Activated naive CD4-positive, alpha-beta T cell treated with anti-CD3 and anti-CD28 coated beads, Interleukin-2, amount 10 ng/mL, durations not matched to agents 7 days and 5 days (primary cell): Measurements from ENCODE around the gene RALGAPA1.
"Not testable (repeated sequence)": the region's sequence is repeated elsewhere in the genome, so short reads cannot be mapped to it uniquely, and the experiment has no call there.

ENCODE experiments used
- CTCF ChIA-PET: fragments of 350-600 bp; sonication (Branson Sonifier 250); formaldehyde crosslinking; loops from one replicate; lab custom pipeline; 2021; ENCODE audit warnings: antibody characterized with exemption; lab: Charles Lee
- DNase-seq: peaks from one replicate; pipeline ENCODE4 v3.0.0-alpha.2; 2020
- H3K27ac Mint-ChIP-seq: one replicate; pipeline ENCODE4 v1.8.0; 2021; ENCODE audit warnings: mild to moderate bottlenecking, moderate library complexity, mixed read lengths
- H3K27me3 Mint-ChIP-seq: one replicate; pipeline ENCODE4 v1.8.0; 2021; ENCODE audit warnings: mild to moderate bottlenecking, mixed read lengths
- H3K36me3 Mint-ChIP-seq: one replicate; pipeline ENCODE4 v1.8.0; 2021; ENCODE audit warnings: mixed read lengths
- H3K4me1 Mint-ChIP-seq: one replicate; pipeline ENCODE4 v1.8.0; 2021; ENCODE audit warnings: mixed read lengths
- H3K4me3 Mint-ChIP-seq: one replicate; pipeline ENCODE4 v1.8.0; 2021; ENCODE audit warnings: mild to moderate bottlenecking, moderate library complexity, mixed read lengths
- H3K9me3 Mint-ChIP-seq: one replicate; pipeline ENCODE4 v1.8.0; 2021; ENCODE audit warnings: mixed read lengths

The RALGAPA1 gene

DNA sequence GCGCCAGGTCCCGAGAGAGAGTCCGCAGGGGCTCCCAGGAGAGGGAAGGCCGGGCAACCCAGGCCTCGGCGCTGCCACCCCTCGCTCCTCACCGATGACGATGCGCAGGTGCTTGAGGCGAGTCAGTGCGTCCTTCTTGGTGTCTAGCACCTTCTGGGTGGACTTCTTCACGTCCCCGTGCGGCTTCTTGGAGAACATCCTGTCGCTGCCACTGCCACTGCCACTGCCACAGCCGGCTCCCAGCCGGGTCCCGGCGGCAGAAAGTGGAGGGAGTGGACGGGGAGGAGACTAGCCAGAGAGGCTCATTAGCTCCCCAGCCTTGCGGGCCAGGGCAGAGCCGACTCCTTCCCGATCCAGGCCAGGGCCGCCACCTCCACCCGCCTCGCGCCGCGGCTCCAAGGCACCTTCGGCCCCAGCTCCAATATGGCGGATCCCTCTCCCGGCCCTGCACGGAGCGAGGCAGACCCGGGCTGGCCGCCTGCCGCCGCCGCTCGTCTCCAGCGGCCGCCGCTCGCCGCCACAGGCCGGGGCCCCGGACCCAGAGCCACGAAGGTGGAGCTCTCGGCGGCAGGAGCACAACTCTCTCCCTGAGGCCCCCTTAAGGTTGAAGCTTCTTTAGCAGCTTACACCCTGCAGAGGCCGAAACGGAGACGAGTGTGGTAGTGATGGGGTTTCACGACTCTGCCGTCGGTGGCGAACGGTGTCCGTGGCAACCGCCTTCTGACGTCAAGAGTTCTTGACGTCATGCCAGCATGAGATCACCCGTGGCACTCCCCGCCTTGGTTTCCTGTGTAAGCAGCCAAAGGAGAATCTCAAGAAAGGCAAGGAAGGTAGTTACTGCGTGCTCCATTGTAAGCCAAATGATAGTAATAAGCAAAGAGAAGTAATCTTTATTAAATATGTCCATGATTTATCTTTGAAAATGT is at the start of gene RALGAPA1:
Gene RALGAPA1, minus strand, starts transcription at position 658 of the 926 bp plus-strand sequence. Its CDS starts 460 bp downstream, at position 198.
- Mint-ChIP-seq H3K27ac (peak within 1 kb of the TSS; percentile 98), H3K4me3 (peak within 1 kb of the TSS; percentile 99), H3K4me1 (peaks cover 31% of the 10 kb centered on the region)
- not testable (repeated sequence) for H3K36me3 Mint-ChIP-seq, H3K27me3 Mint-ChIP-seq, H3K9me3 Mint-ChIP-seq
- CTCF ChIA-PET = interaction anchor here (0.7 kb wide), 1 partner anchor 120 kb away, joined by 3 read pairs; no protein-coding TSS in a partner anchor
- peak; percentile 94 for DNase-seq

DNA sequence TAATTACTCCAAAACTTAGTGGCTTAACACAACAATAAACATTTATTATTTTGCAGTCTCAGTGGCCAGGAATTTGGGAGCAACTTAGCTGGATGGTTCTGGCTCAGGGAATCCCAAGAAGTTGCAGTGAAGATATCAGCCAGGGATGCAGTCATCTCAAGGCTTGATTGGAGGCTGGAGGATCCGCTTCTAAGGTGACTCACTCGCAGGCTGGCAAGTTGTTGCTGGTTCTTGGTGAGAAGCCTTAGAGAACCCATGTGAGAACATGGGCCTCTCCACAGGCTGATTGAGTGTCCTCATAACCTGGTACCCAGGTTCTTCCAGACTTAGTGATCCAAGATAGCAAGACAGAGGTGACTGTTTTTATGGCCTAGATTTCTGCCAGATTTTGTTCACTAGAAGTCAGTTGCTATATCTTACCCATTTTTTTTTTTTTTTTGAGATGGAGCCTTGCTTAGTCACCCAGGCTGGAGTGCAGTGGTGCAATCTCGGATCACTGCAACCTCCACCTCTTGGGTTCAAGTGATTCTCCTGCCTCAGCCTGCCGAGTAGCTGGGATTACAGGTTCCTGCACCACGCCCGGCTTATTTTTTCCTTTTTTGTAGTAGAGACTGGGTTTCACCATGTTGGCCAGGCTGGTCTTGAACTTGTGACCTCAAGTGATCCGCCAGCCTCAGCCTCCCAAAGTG is 49.6 kb upstream of the RALGAPA1 start:
- CTCF ChIA-PET = no interaction called here

DNA sequence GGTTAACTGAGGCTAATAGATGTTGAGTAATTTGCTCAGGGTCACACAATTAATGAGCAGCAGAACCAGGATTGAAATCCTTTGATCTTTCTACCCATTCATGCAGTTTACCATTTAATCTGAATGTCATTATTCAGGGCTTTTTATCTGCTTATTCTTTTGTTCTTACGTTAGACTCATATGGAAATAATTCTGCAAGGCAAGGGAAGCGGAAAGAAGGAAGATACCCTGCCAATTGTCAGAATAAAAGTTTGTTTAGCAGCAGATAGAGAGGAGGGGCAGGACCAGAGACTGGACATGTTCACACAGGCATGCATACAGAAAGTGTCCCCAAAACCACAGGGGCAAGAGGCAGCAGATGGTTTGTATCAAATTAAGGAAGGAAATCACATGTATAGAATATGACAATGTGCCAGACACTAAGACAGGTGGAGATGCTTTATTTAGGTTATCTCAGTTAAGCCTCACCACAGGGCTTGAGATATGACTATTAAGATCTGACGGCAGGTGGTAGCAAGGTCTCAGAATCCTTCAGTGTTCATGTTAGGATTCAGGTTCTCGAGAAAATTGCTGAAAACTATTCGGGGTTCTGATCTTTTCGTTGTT is 46.9 kb upstream of the RALGAPA1 start:
- H3K27ac Mint-ChIP-seq = no peak overlapping the region
- H3K27me3 Mint-ChIP-seq = no peaks in the 10 kb centered on the region
- H3K4me3 Mint-ChIP-seq = no peak overlapping the region
- CTCF ChIA-PET = interaction anchor here (0.6 kb wide), 1 partner anchor 232 kb away, joined by 3 read pairs; no protein-coding TSS in a partner anchor
- H3K36me3 Mint-ChIP-seq = peaks cover 12% of the 10 kb centered on the region
- peaks cover 1% of the 10 kb centered on the region for H3K9me3 Mint-ChIP-seq
- H3K4me1 Mint-ChIP-seq = no peaks in the 10 kb centered on the region
- no peak for DNase-seq

More for the DNA sequence above, 49.6 kb upstream of the RALGAPA1 start:
- Mint-ChIP-seq H3K9me3 (no peaks in the 10 kb centered on the region), H3K27me3 (no peaks in the 10 kb centered on the region), H3K27ac (no peak overlapping the region), H3K36me3 (peaks cover 16% of the 10 kb centered on the region), H3K4me1 (no peaks in the 10 kb centered on the region), H3K4me3 (no peak overlapping the region)
- no peak for DNase-seq

DNA sequence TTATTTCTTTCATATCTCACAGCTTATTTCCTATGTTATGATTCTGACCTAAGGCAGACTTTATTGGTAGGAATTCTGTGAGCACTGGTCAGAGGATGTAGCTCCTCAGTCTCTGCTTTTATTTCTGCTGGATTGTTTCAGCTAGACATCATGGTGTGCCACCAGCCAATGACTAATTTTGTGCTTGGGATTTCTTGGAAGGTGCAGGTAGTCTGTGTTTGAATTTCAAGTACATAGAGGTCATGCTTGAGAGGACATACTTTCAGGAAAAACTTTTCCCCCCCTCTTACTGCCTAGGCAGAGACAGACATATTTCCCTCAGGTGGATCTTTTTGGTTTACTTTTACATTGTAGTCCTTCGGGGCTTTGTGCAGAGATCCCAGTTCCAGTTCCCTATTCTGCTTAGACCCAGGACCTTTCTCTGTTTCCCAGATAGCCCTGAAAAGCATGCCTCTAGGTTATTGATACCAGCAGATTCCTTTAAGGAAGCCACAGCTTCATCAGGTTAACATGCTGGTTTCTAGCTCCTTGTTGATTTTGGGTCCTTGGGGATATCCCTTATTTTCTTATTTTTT is 45.7 kb upstream of the RALGAPA1 start:
- Mint-ChIP-seq H3K9me3 (peaks cover 1% of the 10 kb centered on the region), H3K27me3 (no peaks in the 10 kb centered on the region), H3K27ac (no peak overlapping the region), H3K36me3 (peaks cover 15% of the 10 kb centered on the region), H3K4me1 (no peaks in the 10 kb centered on the region), H3K4me3 (no peak overlapping the region)
- no peak for DNase-seq
- CTCF ChIA-PET = no interaction called here

DNA sequence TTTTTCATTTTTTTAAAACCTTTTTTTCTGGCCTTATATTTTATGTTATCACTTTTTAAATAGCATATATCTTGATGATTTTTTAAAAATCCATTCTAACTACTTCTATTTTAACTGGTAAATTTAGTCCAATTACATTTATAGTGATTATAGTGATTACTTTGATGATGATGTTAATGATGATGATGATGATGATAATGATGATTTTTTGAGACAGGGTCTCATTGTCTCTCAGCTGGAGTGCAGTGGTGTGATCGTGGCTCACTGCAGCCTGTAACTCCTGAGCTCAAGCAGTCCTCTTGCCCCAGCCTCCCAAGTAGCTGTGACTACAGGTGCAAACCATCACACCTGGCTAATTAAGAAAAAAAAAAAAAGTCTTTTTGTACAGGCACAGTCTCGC is 44.1 kb upstream of the RALGAPA1 start:
- Mint-ChIP-seq H3K36me3 (peaks cover 15% of the 10 kb centered on the region), H3K9me3 (peaks cover 1% of the 10 kb centered on the region), H3K27me3 (no peaks in the 10 kb centered on the region), H3K27ac (no peak overlapping the region), H3K4me1 (no peaks in the 10 kb centered on the region), H3K4me3 (no peak overlapping the region)
- CTCF ChIA-PET = no interaction called here
- DNase-seq = no peak

DNA sequence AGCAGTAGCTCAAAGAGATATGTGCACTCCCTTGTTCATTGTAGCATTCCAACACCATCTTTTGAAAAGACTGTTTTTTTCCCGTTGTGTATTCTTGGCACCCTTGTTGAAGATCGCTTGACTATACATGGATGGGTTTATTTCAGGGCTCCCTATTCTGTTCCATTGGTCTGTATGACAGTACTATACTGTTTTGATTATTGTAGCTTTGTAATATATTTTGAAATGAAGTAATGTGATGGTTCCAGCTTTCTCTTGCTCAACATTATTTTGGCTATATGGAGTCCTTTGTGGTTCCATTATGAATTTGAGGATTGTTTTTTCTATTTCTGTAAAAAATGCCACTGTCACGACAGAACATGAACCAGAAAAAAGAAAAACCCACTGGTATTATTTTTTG is 42.7 kb upstream of the RALGAPA1 start:
- Mint-ChIP-seq H3K27me3 (no peaks in the 10 kb centered on the region), H3K36me3 (peaks cover 18% of the 10 kb centered on the region), H3K9me3 (peaks cover 1% of the 10 kb centered on the region)

DNA sequence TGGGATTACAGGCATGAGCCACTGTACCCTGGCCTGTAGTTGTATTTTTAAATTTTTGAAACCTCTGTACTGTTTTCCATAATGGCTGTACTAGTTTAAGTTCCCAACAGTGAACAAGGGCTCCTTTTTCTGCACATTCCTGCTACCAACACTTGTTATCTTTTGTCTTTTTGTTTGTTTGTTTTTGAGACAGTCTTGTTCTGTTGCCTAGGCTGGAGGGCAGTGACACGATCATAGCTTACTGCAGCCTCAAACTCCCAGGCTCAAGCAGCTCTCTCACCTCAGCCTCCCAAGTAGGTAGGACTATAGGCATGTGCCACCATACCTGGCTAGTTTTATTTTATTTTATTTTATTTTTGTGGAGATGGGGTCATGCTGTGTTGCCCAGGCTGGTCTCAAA is 40.0 kb upstream of the RALGAPA1 start:
- CTCF ChIA-PET = no interaction called here
- H3K27me3 Mint-ChIP-seq = no peaks in the 10 kb centered on the region
- DNase-seq = no peak

More for the DNA sequence above, 42.7 kb upstream of the RALGAPA1 start:
- H3K27ac Mint-ChIP-seq = no peak overlapping the region
- no peak overlapping the region for H3K4me3 Mint-ChIP-seq
- CTCF ChIA-PET = interaction anchor here (1.5 kb wide), 1 partner anchor 9 kb away, joined by 3 read pairs; no protein-coding TSS in a partner anchor
- no peak for DNase-seq
- no peaks in the 10 kb centered on the region for H3K4me1 Mint-ChIP-seq

DNA sequence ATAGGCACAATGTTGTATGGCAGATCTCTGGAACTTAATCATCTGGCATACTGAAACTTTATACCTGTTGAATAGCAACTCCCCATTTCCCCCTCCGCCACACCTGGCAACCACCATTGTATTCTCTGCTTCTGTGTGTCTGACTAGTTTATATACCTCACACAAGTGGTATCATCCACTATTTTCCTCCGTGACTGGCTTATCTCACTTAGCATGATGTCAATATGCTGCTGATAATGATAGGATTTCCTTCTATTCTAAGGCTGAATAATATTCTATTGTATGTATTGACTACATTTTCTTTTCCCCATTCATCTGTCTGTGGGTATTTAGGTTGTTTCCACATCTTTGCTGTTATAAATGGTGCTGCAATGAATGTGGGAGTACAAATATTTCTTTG is 38.5 kb upstream of the RALGAPA1 start:
- H3K4me3 Mint-ChIP-seq = no peak overlapping the region
- peaks cover 10% of the 10 kb centered on the region for H3K4me1 Mint-ChIP-seq
- CTCF ChIA-PET = no interaction called here
- no peak for DNase-seq
- peaks cover 48% of the 10 kb centered on the region for H3K36me3 Mint-ChIP-seq
- H3K27me3 Mint-ChIP-seq = no peaks in the 10 kb centered on the region
- H3K27ac Mint-ChIP-seq = no peak overlapping the region
- peaks cover 4% of the 10 kb centered on the region for H3K9me3 Mint-ChIP-seq

More for the DNA sequence above, 40.0 kb upstream of the RALGAPA1 start:
- peaks cover 10% of the 10 kb centered on the region for H3K4me1 Mint-ChIP-seq
- no peak overlapping the region for H3K4me3 Mint-ChIP-seq
- no peak overlapping the region for H3K27ac Mint-ChIP-seq
- peaks cover 1% of the 10 kb centered on the region for H3K9me3 Mint-ChIP-seq
- H3K36me3 Mint-ChIP-seq = peaks cover 34% of the 10 kb centered on the region

DNA sequence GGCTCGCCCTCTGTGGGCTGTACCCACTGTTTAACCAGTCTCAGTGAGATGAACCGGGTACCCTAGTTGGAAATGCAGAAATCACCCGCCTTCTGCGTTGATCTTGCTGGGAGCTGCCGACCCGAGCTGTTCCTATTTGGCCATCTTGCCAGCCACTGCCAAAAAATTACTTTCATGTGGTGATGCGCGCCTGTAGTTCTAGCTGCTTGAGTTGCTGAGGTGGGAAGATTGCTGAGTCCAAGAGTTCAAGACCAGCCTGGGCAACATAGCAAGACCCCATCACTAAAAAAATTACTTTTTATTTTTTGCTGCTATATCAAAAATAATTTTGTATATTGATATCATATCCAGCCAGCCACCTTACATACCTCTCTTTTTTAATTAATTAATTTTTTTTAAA is 35.4 kb upstream of the RALGAPA1 start:
- CTCF ChIA-PET = no interaction called here

DNA sequence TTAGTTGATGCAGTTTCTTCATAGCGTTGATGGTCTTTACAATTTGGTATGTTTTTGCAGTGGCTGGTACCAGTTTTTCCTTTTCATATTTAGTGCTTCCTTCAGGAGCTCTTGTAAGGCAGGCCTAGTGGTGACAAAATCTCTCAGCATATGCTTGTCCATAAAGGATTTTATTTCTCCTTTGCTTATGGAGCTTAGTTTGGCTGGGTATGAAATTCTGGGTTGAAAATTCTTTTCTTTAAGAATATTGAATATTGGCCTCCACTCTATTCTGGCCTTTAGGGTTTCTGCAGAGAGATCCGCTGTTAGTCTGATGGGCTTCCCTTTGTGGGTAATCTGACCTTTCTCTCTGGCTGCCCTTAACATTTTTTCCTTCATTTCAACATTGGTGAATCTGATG is 33.1 kb upstream of the RALGAPA1 start:
- Mint-ChIP-seq H3K36me3 (peaks cover 79% of the 10 kb centered on the region), H3K4me1 (peaks cover 10% of the 10 kb centered on the region), H3K9me3 (peaks cover 31% of the 10 kb centered on the region)
- H3K27ac Mint-ChIP-seq, DNase-seq, H3K27me3 Mint-ChIP-seq, CTCF ChIA-PET, H3K4me3 Mint-ChIP-seq: not testable (repeated sequence)

More for the DNA sequence above, 35.4 kb upstream of the RALGAPA1 start:
- Mint-ChIP-seq H3K27ac (no peak overlapping the region), H3K9me3 (peaks cover 29% of the 10 kb centered on the region), H3K36me3 (peaks cover 66% of the 10 kb centered on the region), H3K4me1 (peaks cover 10% of the 10 kb centered on the region), H3K4me3 (no peak overlapping the region), H3K27me3 (no peaks in the 10 kb centered on the region)
- no peak for DNase-seq

DNA sequence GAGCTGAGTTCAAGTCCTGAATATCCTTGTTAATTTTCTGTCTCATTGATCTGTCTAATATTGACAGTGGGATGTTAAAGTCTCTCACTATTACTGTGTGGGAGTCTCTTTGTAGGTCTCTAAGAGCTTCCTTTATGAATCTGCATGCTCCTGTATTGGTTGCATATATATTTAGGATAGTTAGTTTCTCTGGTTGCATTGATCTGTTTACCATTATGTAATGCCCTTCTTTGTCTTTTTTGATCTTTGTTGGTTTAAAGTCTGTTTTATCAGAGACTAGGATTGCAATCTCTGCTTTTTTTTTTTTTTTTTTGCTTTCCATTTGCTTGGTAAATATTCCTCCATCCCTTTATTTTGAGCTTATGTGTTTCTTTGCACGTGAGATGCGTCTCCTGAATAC is 32.6 kb upstream of the RALGAPA1 start:
- DNase-seq, H3K27me3 Mint-ChIP-seq, H3K27ac Mint-ChIP-seq, CTCF ChIA-PET, H3K4me3 Mint-ChIP-seq: not testable (repeated sequence)
- H3K36me3 Mint-ChIP-seq = peaks cover 81% of the 10 kb centered on the region
- H3K4me1 Mint-ChIP-seq = peaks cover 10% of the 10 kb centered on the region
- peaks cover 31% of the 10 kb centered on the region for H3K9me3 Mint-ChIP-seq

DNA sequence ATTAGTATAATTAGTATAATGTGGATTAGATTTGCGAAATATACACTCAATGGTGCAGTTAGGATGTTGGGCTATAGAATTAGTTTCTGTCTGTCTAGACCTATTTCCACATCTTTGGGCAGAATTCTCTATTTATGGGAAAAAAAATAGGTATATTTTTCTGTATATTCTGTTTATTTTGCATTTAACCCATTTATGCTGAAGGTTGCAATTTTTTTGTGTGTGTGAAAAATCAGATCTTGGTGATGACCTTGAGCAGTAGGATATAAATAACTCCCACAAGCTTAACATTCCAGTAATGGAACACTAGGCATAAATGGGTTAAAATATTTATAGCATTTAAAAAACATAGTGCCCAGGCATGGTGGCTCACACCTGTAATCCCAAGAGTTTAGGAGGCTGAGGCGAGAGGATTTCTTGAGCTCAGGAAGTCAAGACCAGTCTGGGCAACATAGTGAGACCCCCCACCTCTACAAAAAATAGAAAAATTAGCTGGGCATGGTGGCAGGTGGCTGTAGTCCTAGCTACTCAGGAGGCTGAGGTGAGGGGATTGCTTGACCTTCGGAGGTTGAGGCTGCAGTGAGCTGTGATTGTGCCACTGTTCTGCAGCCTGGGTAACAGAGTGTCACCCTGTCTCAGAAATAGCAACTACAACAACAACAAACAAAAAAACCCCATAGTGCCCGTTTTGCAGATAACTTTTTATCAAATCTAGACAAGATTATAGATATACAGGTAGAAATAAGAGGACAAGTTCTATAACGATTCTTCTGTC is 26.3 kb upstream of the RALGAPA1 start:
- no peaks in the 10 kb centered on the region for H3K27me3 Mint-ChIP-seq
- no peak overlapping the region for H3K27ac Mint-ChIP-seq
- DNase-seq = no peak
- no peaks in the 10 kb centered on the region for H3K4me1 Mint-ChIP-seq
- CTCF ChIA-PET = interaction anchor here (0.6 kb wide), 1 partner anchor 403 kb away, joined by 3 read pairs; no protein-coding TSS in a partner anchor
- peaks cover 43% of the 10 kb centered on the region for H3K36me3 Mint-ChIP-seq
- peaks cover 9% of the 10 kb centered on the region for H3K9me3 Mint-ChIP-seq
- no peak overlapping the region for H3K4me3 Mint-ChIP-seq

DNA sequence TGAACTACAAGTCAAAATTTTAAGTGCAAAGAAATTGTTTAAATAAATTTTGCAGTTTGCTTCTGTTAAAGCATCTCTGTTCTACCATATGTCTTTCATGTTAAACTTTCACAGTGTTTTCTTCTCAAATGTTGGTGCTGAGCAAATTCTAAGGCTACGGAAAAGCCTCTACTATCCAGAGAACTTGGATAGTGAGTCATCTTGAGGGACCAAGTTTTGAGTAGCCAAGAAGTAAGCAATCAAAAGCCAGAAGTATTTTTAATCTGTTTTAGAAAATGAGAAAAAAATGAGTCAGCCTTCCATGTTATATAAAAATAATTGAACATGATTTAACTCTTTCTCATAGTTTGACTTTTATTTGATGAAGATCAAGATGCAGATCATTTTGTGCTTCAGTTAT is 20.4 kb upstream of the RALGAPA1 start:
- peaks cover 4% of the 10 kb centered on the region for H3K27me3 Mint-ChIP-seq
- CTCF ChIA-PET = no interaction called here
- H3K4me1 Mint-ChIP-seq = peaks cover 26% of the 10 kb centered on the region
- no peak overlapping the region for H3K4me3 Mint-ChIP-seq
- DNase-seq = no peak
- peaks cover 10% of the 10 kb centered on the region for H3K36me3 Mint-ChIP-seq
- H3K9me3 Mint-ChIP-seq = no peaks in the 10 kb centered on the region
- no peak overlapping the region for H3K27ac Mint-ChIP-seq
